Mesendoderm (in vitro differentiated cells): Measurements from ENCODE around the gene PIP5K1B.

Source experiments
- DNase-seq: peaks from one replicate; pipeline ENCODE4 v3.0.0; 2013
- H2AK5ac ChIP-seq: 2 replicates; pipeline ENCODE4 v1.6.1; 2013; ENCODE audit warnings: low read length, inconsistent platforms
- H2BK120ac ChIP-seq: 2 replicates; pipeline ENCODE4 v1.6.1; 2013; ENCODE audit warnings: low read depth, mild to moderate bottlenecking, low read length, moderate library complexity, mixed read lengths
- H2BK15ac ChIP-seq: replicated peaks from 2 replicates; pipeline ENCODE4 v1.6.1; 2013; ENCODE audit warnings: low read depth, mild to moderate bottlenecking, moderate library complexity
- H2BK5ac ChIP-seq: 2 replicates; pipeline ENCODE4 v1.6.1; 2013; ENCODE audit warnings: low read length, inconsistent platforms
- H3K18ac ChIP-seq: 2 replicates; pipeline ENCODE4 v1.6.1; 2013; ENCODE audit warnings: mild to moderate bottlenecking, low read length, mixed read lengths
- H3K23ac ChIP-seq: one replicate; pipeline ENCODE4 v1.6.1; 2013; ENCODE audit warnings: low read length
- H3K27ac ChIP-seq: 2 replicates; pipeline ENCODE4 v1.5.1; 2013; ENCODE audit warnings: low read depth, mild to moderate bottlenecking, inconsistent platforms, low read length, moderate library complexity
- H3K27me3 ChIP-seq: 2 replicates; pipeline ENCODE4 v1.6.1; 2013; ENCODE audit warnings: low read length, control low read depth, mild to moderate bottlenecking, inconsistent platforms; ENCODE audit not compliant: insufficient read depth, poor library complexity
- H3K36me3 ChIP-seq: 2 replicates; pipeline ENCODE4 v1.6.1; 2013; ENCODE audit warnings: low read length, inconsistent platforms; ENCODE audit not compliant: control insufficient read depth, insufficient read depth
- H3K4ac ChIP-seq: one replicate; pipeline ENCODE4 v1.6.1; 2013; ENCODE audit warnings: low read depth, mild to moderate bottlenecking, low read length, moderate library complexity
- H3K4me1 ChIP-seq: 2 replicates; pipeline ENCODE4 v1.6.1; 2013; ENCODE audit warnings: low read depth, low read length, inconsistent platforms; ENCODE audit not compliant: control insufficient read depth
- H3K4me2 ChIP-seq: 2 replicates; pipeline ENCODE4 v1.6.1; 2013; ENCODE audit warnings: low read length
- H3K4me3 ChIP-seq: 2 replicates; pipeline ENCODE4 v1.5.1; 2013; ENCODE audit warnings: mild to moderate bottlenecking, low read length
- H3K56ac ChIP-seq: one replicate; pipeline ENCODE4 v1.6.1; 2013; ENCODE audit warnings: low read length
- H3K79me1 ChIP-seq: 2 replicates; pipeline ENCODE4 v1.6.1; 2013; ENCODE audit warnings: low read length, inconsistent platforms
- H3K79me2 ChIP-seq: 2 replicates; pipeline ENCODE4 v1.6.1; 2013; ENCODE audit warnings: mild to moderate bottlenecking, low read length; ENCODE audit not compliant: control insufficient read depth, insufficient read depth
- H3K9ac ChIP-seq: 2 replicates; pipeline ENCODE4 v1.6.1; 2013; ENCODE audit warnings: low read length, inconsistent platforms
- H4K5ac ChIP-seq: one replicate; pipeline ENCODE4 v1.6.1; 2013; ENCODE audit warnings: low read length
- H4K8ac ChIP-seq: one replicate; pipeline ENCODE4 v1.6.1; 2013; ENCODE audit warnings: low read depth, mild to moderate bottlenecking, control low read depth, low read length, moderate library complexity
- WGBS: extraction: QIAGEN DNeasy Blood & Tissue Kit; methylation state at CpG from one replicate; pipeline ENCODE4 v1.1.7; 2013; ENCODE audit warnings: low lambda C conversion rate, missing lambda C conversion rate; ENCODE audit not compliant: insufficient coverage; ENCODE audit errors: extremely low coverage; 5-methylcytosine and 5-hydroxymethylcytosine counted together

PIP5K1B gene

DNA sequence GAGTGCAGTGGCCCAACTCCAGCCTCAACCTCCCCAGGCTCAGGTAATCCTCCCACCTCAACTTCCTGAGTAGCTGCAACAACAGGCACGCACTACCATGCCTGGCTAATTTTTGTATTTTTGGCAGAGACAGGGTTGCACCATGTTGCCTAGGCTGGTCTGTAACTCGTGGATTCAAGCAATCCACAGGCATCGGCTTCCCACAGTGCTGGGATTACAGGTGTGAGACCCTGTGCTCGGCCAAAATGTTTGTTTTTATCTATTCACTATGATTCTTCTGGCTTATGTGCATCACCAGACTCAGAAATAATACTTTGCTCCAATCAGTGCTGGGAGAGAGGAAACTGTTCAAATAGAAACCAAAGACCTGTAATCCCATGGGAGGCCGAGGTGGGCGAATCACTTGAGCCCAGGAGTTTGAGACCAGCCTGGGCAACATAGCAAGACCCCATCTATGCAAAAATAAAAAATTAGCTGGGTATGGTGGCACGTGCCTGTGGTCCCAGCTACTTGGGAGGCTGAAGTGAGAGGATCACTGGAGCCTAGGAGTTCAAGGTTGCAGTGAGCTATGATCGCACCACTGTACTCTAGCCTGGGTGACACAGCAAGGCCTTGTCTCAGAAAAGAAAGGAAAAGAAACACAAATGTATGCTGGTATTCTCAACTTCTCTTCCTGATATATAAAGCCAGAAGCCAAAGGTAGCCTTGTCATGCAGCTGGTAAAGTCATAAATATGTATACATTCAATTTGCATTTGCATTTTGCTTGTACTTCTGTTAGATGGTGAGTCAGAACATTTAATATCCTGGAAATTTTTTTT is 4.5 kb downstream of the PIP5K1B start:
- WGBS, result no CpG with 5 or more reads among the region's 8 CpGs
- DNase-seq, result peak; percentile 60
- Histone ChIP-seq H3K9ac (no peak overlapping the region), H2AK5ac (no peak overlapping the region), H3K79me2 (no peaks in the 10 kb centered on the region), H3K27me3 (peaks cover 8% of the 10 kb centered on the region), H4K8ac (no peak overlapping the region), H3K4me3 (no peak overlapping the region), H3K27ac (no peak overlapping the region), H2BK15ac (no peak overlapping the region), H3K23ac (no peak overlapping the region), H3K4me1 (peaks cover 3% of the 10 kb centered on the region), H3K4ac (no peak overlapping the region), H3K79me1 (no peaks in the 10 kb centered on the region), H3K4me2 (no peak overlapping the region), H2BK120ac (no peak overlapping the region), H4K5ac (no peak overlapping the region), H3K56ac (no peak overlapping the region), H3K36me3 (no peaks in the 10 kb centered on the region), H3K18ac (no peak overlapping the region), H2BK5ac (no peak overlapping the region)

- no peaks in the 10 kb centered on the region for H3K36me3 ChIP-seq
- no peak overlapping the region for H3K4ac ChIP-seq
- no peak overlapping the region for H2AK5ac ChIP-seq
- H2BK15ac ChIP-seq, result no peak overlapping the region
- DNase-seq, result no peak
- H3K18ac ChIP-seq, result no peak overlapping the region
- no peaks in the 10 kb centered on the region for H3K79me2 ChIP-seq
- H3K27me3 ChIP-seq, result peaks cover 8% of the 10 kb centered on the region
- H3K27ac ChIP-seq, result no peak overlapping the region
- no peak overlapping the region for H3K9ac ChIP-seq
- no peaks in the 10 kb centered on the region for H3K79me1 ChIP-seq
- no peak overlapping the region for H2BK120ac ChIP-seq
- WGBS, result no CpG with 5 or more reads among the region's 1 CpG
- H4K8ac ChIP-seq, result no peak overlapping the region
- H3K56ac ChIP-seq, result no peak overlapping the region
- H2BK5ac ChIP-seq, result no peak overlapping the region
- no peak overlapping the region for H3K4me2 ChIP-seq
- no peak overlapping the region for H3K4me3 ChIP-seq
- no peak overlapping the region for H4K5ac ChIP-seq
- no peak overlapping the region for H3K23ac ChIP-seq
- peaks cover 3% of the 10 kb centered on the region for H3K4me1 ChIP-seq
Measured at GRCh38 chr9:68710111-68710471, 5.1 kb downstream of the PIP5K1B start.

DNA sequence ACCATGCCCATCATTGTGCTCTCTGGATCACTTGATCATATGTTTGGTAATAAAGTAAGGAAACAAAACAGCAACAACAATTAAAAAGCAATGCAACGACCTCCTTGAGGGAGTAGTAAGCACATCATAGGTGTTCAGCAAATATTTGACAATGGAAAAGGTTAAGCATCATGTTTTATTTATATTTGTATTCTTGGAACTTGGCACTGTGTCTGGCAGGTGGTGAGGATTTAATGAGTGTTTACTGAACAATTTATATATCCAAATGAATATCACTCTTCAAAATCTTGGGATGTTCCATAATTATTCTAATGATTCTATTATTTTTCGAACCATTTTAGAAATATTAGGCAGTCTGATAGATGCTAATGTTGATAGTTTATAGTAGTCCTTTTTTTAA is 6.2 kb downstream of the PIP5K1B start:
- H4K8ac ChIP-seq, result no peak overlapping the region
- no peak overlapping the region for H3K56ac ChIP-seq
- H3K4me2 ChIP-seq, result no peak overlapping the region
- no peak overlapping the region for H3K18ac ChIP-seq
- no peak overlapping the region for H2BK5ac ChIP-seq
- peaks cover 3% of the 10 kb centered on the region for H3K27me3 ChIP-seq
- H3K9ac ChIP-seq, result no peak overlapping the region
- H2BK120ac ChIP-seq, result no peak overlapping the region
- no peak overlapping the region for H3K27ac ChIP-seq
- H4K5ac ChIP-seq, result no peak overlapping the region
- H3K79me1 ChIP-seq, result no peaks in the 10 kb centered on the region
- WGBS, result no CpG with 5 or more reads among the region's 2 CpGs
- no peaks in the 10 kb centered on the region for H3K36me3 ChIP-seq
- H2AK5ac ChIP-seq, result no peak overlapping the region
- no peaks in the 10 kb centered on the region for H3K79me2 ChIP-seq
- H2BK15ac ChIP-seq, result no peak overlapping the region
- H3K4me3 ChIP-seq, result no peak overlapping the region
- no peak for DNase-seq
- no peak overlapping the region for H3K4ac ChIP-seq
- peaks cover 3% of the 10 kb centered on the region for H3K4me1 ChIP-seq
- no peak overlapping the region for H3K23ac ChIP-seq

- Histone ChIP-seq H3K4me3 (no peak overlapping the region), H3K79me2 (no peaks in the 10 kb centered on the region), H3K56ac (no peak overlapping the region), H2AK5ac (no peak overlapping the region), H2BK5ac (no peak overlapping the region), H3K79me1 (no peaks in the 10 kb centered on the region), H3K36me3 (no peaks in the 10 kb centered on the region), H3K18ac (no peak overlapping the region), H3K4ac (no peak overlapping the region), H3K4me1 (no peaks in the 10 kb centered on the region), H3K4me2 (no peak overlapping the region), H2BK15ac (no peak overlapping the region), H3K27me3 (no peaks in the 10 kb centered on the region), H4K5ac (no peak overlapping the region), H3K27ac (no peak overlapping the region), H3K9ac (no peak overlapping the region), H3K23ac (no peak overlapping the region), H2BK120ac (no peak overlapping the region), H4K8ac (no peak overlapping the region)
- DNase-seq, result no peak
- WGBS, result no CpG with 5 or more reads among the region's 5 CpGs
Measured at GRCh38 chr9:68711932-68712331, 6.9 kb downstream of the PIP5K1B start.

DNA sequence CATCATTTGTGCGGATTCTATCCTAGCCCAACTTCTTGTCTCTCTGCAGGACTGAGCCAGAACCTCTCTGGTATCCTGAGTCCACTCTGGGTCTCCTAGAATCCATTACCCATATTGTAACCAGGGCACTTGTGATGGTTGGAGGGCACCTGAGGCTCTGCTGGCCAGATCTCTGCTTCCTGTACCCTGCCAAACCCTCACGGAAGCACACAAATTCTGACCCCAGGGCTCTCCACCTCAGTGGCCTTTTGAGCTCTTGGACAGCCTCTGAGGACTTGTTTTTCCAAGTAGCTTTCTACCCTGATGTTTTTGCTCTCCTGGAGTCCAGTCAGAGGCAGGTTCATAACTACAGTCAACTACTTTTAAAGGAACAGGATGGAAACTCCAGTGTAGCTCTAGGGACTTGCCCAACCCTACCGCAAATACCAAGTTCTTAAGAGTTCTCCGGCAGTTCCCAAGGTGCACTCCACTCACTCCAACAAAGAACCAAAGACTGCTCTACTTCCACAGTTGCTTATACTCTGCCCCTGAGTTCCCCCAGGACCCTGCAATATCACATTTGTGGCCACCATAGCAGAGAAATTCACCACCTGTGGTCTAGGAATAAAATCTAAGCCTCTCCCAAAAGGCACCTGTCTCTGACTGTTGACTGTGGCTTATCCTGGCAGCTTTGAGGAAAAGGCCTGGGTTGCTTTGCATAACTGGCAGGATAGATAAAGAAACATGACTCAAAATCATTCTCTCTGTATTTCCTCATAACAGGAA is 9.6 kb downstream of the PIP5K1B start:
- no peaks in the 10 kb centered on the region for H3K36me3 ChIP-seq
- no CpG with 5 or more reads among the region's 4 CpGs for WGBS

More for the DNA sequence above, 9.6 kb downstream of the PIP5K1B start:
- Histone ChIP-seq H3K23ac (no peak overlapping the region), H2BK120ac (no peak overlapping the region), H2BK15ac (no peak overlapping the region), H3K4me1 (no peaks in the 10 kb centered on the region), H3K4me2 (no peak overlapping the region), H2AK5ac (no peak overlapping the region), H3K4me3 (no peak overlapping the region), H3K56ac (no peak overlapping the region), H3K27me3 (no peaks in the 10 kb centered on the region), H4K8ac (no peak overlapping the region), H3K27ac (no peak overlapping the region), H3K9ac (no peak overlapping the region), H3K18ac (no peak overlapping the region), H4K5ac (no peak overlapping the region), H2BK5ac (no peak overlapping the region), H3K79me1 (no peaks in the 10 kb centered on the region), H3K79me2 (no peaks in the 10 kb centered on the region), H3K4ac (no peak overlapping the region)
- no peak for DNase-seq
